ENCODE results near the gene SEC14L3.

The SEC14L3 gene

GRCh38 chr22:30471616-30472318, at the start of gene SEC14L3:
Gene SEC14L3, minus strand, starts transcription at chr22:30472017. Its CDS starts 59 bp downstream, at chr22:30471958.
- no peak for DNase-seq

GRCh38 chr22:30519842-30520425, 48.1 kb upstream of the SEC14L3 start:
- DNase-seq: no peak

- no peak for DNase-seq
These were observed 44.9 kb upstream of the SEC14L3 start for GRCh38 chr22:30516731-30517130.

DNA sequence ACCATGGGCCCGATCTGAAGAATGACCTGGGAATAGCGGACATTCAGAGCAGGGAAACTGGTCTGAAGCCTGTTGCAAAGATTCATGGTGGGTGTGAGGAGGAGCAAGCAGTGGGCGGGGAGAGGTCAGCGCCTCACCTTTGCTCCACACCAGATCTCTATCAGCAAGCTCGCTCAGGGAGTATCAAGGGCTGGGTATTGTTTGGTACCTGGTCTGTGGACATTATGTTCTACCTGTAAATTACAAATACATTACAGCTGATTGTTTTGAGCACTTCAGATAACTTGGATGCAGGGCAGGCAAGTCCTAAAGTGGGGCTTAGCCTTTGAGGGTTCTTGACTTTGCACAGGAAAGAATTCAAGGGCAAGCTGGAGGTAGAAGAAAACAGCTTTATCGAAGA, 44.5 kb upstream of the SEC14L3 start:
- DNase-seq: no peak

- DNase-seq: no peak
These were observed 42.4 kb upstream of the SEC14L3 start for GRCh38 chr22:30514252-30514651.

- DNase-seq: no peak
These were observed 41.6 kb upstream of the SEC14L3 start for GRCh38 chr22:30513462-30513861.

GRCh38 chr22:30511911-30512310, 40.1 kb upstream of the SEC14L3 start:
- no peak for DNase-seq

GRCh38 chr22:30511109-30511508, 39.3 kb upstream of the SEC14L3 start:
- no peak for DNase-seq

DNA sequence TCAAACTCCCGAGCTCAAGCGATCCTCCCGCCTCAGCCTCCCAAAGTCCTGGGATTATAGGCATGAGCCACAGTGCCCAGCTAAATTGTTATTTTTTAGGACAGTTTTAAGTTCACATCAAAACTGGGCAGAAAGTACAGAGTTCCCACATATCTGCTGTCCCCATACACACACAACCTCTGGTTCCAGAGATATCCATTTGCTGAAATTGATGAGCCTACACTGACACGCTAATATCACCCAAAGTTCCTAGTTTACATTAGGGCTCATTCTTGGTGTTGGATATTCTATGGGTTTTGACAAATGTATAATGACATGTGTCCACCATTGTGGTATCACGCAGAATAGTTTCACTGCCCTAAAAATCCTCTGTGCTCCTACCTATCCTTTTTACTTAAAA, 36.4 kb upstream of the SEC14L3 start:
- no peak for DNase-seq

- DNase-seq: no peak
These were observed 35.9 kb upstream of the SEC14L3 start for GRCh38 chr22:30507670-30508069.

GRCh38 chr22:30506507-30506968, 34.7 kb upstream of the SEC14L3 start:
- no peak for DNase-seq

DNA sequence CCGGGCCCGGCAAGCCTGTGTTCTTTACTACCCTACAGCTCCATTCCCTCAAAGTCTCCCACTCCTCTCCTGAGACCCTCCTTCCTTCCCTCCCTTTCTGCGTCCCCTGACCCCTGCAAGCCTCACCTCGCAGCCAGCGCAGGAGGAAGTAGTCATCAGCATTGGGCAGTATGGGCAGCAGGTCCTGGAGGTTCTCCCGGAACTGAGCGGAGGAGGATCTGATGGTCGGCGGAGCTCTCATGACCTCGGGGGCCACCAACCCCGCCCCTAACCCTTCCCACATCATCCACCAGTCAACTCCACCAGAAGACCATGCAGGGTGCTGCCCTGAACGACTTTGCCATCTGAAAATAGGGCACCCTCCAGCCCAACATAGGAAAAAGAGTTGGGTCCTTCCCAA, 31.7 kb upstream of the SEC14L3 start:
- no peak for DNase-seq

- DNase-seq: no peak
These were observed 31.1 kb upstream of the SEC14L3 start for GRCh38 chr22:30502911-30503310.

GRCh38 chr22:30502153-30502552, 30.3 kb upstream of the SEC14L3 start:
- DNase-seq: no peak

DNA sequence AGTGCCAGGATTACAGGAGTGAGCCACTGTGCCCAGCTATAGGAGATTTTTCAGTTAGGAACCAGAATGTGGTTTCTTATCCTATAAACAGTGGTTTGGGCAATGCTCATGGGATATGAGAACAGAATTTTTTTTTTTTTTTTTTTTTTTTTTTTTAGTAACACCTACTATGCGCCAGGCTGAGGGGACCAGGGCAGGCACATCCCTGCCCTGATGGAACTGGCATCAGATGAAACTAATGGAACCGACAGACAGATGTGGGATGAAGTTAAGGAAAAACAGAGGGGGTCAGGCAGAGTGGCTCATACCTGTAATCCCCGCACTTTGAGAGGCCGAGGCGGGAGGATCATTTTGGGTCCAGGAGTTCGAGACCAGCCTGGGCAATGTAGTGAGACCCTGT, 28.8 kb upstream of the SEC14L3 start:
- no peak for DNase-seq

- DNase-seq: no peak
These were observed 25.8 kb upstream of the SEC14L3 start for GRCh38 chr22:30497466-30498150.

DNA sequence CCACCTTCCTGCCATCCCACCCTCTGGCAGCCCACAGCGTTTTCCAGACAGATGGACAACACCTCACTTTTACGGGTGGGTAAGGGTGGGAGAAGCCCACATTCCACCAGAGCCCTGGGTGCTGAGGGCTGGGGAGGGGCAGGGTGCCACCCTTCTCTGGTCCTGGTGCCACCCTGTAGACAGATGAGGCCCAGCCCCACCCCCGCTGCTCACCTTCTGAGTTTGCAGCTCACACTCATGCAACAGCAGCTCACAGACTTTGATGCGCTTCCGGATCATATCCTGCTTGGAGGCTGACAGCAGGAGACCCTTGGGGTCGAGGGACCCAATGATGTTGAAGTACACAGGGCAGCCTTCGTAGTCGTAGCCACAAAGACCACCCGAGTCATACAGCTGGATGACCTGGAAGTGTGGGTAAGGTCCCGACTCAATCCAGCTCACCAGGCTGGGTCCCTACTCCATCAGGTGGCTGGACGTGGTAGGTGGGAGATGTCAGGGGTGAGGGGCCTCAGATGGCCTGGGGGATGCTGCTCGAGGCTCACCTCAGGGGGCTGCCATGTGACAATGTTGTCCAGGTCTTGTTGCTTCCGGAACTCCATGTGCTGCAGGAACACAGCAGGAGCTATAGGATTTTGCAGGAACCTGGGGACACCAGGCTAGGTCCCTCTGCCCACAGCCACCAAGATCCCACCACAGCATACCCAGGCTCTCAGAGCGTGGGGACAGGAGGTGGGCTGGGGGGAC, 23.4 kb upstream of the SEC14L3 start:
- no peak for DNase-seq

DNA sequence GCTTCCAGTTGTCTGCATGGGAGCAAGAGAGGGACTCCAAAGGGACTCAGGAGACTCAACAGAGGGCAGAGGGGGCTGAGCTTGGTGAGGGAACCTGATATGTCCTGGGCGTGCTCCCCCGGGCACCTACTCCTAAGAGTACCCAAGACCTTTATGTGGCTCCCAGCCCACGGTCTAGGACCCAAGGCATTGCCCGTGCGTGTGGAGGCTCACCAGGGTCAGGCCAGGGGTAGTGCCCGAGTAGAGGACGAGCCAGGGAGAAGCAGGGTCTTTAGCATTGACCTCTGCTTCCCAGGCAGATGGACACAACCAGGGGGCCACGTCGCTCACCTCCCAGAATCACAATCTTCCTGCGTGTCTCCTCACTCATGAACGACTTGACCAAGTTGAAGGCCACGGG, 20.3 kb upstream of the SEC14L3 start:
- no peak for DNase-seq

- DNase-seq: no peak
These were observed 19.6 kb upstream of the SEC14L3 start for GRCh38 chr22:30491381-30491780.

DNA sequence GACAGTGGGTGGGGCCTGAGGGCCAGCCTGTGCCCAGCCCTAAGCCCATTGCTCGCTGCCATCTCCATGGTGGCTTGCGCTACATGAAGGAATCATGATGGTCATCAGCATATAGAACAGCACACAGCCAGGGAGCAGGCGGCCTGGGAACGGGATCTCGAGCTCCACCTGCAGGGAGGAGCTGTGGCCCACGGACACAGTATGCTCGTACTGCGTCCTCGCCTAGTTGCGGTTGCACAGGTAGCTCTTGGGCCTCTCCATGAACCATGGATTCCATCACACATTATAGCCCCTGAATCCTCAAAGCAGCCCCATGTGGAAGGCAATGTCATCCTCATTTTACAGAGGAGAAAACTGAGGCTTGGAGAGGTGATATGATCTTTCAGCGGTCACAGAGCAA, 18.6 kb upstream of the SEC14L3 start:
- no peak for DNase-seq

GRCh38 chr22:30488121-30488520, 16.3 kb upstream of the SEC14L3 start:
- no peak for DNase-seq

GRCh38 chr22:30486661-30487115, 14.9 kb upstream of the SEC14L3 start:
- no peak for DNase-seq

GRCh38 chr22:30486118-30486517, 14.3 kb upstream of the SEC14L3 start:
- DNase-seq: no peak

All from CD4-positive, alpha-beta T cell treated with Interleukin-17A for 1 hour (primary cell).